Measurements from ENCODE around the gene HES4. TPM values are rescaled to one million over a fixed set of nuclear protein-coding genes. Genes with fewer than 3 reads are reported as not detected.
"Not testable (repeated sequence)": the region's sequence is repeated elsewhere in the genome, so short reads cannot be mapped to it uniquely, and the experiment has no call there.

Gene HES4
- polyA plus RNA-seq, 3 donors: 11.3 to 22.9 (median 14.2) TPM

GRCh38 chr1:991275-991674, 8.6 kb downstream of the HES4 start:
- H3K27ac ChIP-seq (ENCODE audit: low read depth, low read length): not testable (repeated sequence)
- 90 to 95% (median 93%) methylated on average over 6 of the region's 6 CpGs for WGBS, 3 donors

GRCh38 chr1:988061-988460, 11.8 kb downstream of the HES4 start:
- 83 to 92% (median 84%) methylated on average over 5 of the region's 5 CpGs for WGBS, 3 donors
- not testable (repeated sequence) for H3K27ac ChIP-seq (ENCODE audit: low read depth, low read length)

- no peak overlapping the region for H3K27ac ChIP-seq (ENCODE audit: low read depth, low read length)
- WGBS, 3 donors: 73 to 79% (median 78%) methylated on average over 13 of the region's 13 CpGs
These were observed 14.8 kb downstream of the HES4 start for GRCh38 chr1:985126-985525.

- H3K27ac ChIP-seq (ENCODE audit: low read depth, low read length): no peak overlapping the region
- 51 to 61% (median 55%) methylated on average over 12 of the region's 12 CpGs for WGBS, 3 donors
These were observed 15.5 kb downstream of the HES4 start for GRCh38 chr1:984476-984814.

GRCh38 chr1:983798-984475, 16.0 kb downstream of the HES4 start:
- WGBS, 3 donors: 15 to 20% (median 19%) methylated on average over 28 to 29 of the region's 29 CpGs
- H3K27ac ChIP-seq (ENCODE audit: low read depth, low read length): no peak overlapping the region

GRCh38 chr1:982765-983436, 17.0 kb downstream of the HES4 start:
- no peak overlapping the region for H3K27ac ChIP-seq (ENCODE audit: low read depth, low read length)
- WGBS, 3 donors: 62 to 84% (median 80%) methylated on average over 42 to 43 of the region's 43 CpGs

- no peak within 1 kb of the TSS for H3K27ac ChIP-seq (ENCODE audit: low read depth, low read length)
- WGBS, 3 donors: 43 to 68% (median 57%) methylated on average over 28 of the region's 28 CpGs
These were observed 17.8 kb downstream of the HES4 start, which contains the start of gene PERM1 for GRCh38 chr1:981955-982558. TSS of gene PERM1 (minus strand) at chr1:982093. CDS start at chr1:981029, 1,064 bp downstream.

- 68 to 78% (median 74%) methylated on average over 19 to 21 of the region's 21 CpGs for WGBS, 3 donors
- H3K27ac ChIP-seq (ENCODE audit: low read depth, low read length): no peak overlapping the region
These were observed 18.4 kb downstream of the HES4 start for GRCh38 chr1:981491-981954.

GRCh38 chr1:980602-981395, 19.1 kb downstream of the HES4 start:
- WGBS, 3 donors: 66 to 72% (median 70%) methylated on average over 35 of the region's 35 CpGs
- no peak overlapping the region for H3K27ac ChIP-seq (ENCODE audit: low read depth, low read length)

- H3K27ac ChIP-seq (ENCODE audit: low read depth, low read length): no peak overlapping the region
- WGBS, 3 donors: 70 to 83% (median 81%) methylated on average over 13 of the region's 13 CpGs
These were observed 19.7 kb downstream of the HES4 start for GRCh38 chr1:980137-980571.

GRCh38 chr1:979744-980072, 20.2 kb downstream of the HES4 start:
- 91% methylated on average over 7 to 9 of the region's 9 CpGs for WGBS, 3 donors

GRCh38 chr1:978835-979743, 20.8 kb downstream of the HES4 start:
- 84 to 87% (median 85%) methylated on average over 55 to 60 of the region's 60 CpGs for WGBS, 3 donors
- H3K27ac ChIP-seq (ENCODE audit: low read depth, low read length): no peak overlapping the region

More at GRCh38 chr1:979744-980072, 20.2 kb downstream of the HES4 start:
- no peak overlapping the region for H3K27ac ChIP-seq (ENCODE audit: low read depth, low read length)

- WGBS, 3 donors: 83 to 92% (median 83%) methylated on average over 33 to 44 of the region's 44 CpGs
These were observed 21.6 kb downstream of the HES4 start for GRCh38 chr1:978069-978834.

GRCh38 chr1:976791-977190, 23.1 kb downstream of the HES4 start:
- H3K27ac ChIP-seq (ENCODE audit: low read depth, low read length): not testable (repeated sequence)
- WGBS, 3 donors: 65 to 78% (median 68%) methylated on average over 8 to 17 of the region's 39 CpGs

More at GRCh38 chr1:978069-978834, 21.6 kb downstream of the HES4 start:
- no peak overlapping the region for H3K27ac ChIP-seq (ENCODE audit: low read depth, low read length)

- H3K27ac ChIP-seq (ENCODE audit: low read depth, low read length): no peak overlapping the region
- WGBS, 3 donors: 2 to 3% (median 3%) methylated on average over 39 to 40 of the region's 40 CpGs
These were observed 23.8 kb downstream of the HES4 start for GRCh38 chr1:975896-976683.

- WGBS, 3 donors: 55 to 73% (median 62%) methylated on average over 8 to 9 of the region's 9 CpGs
- H3K27ac ChIP-seq (ENCODE audit: low read depth, low read length): no peak overlapping the region
These were observed 24.5 kb downstream of the HES4 start for GRCh38 chr1:975365-975764.

Data from adipose tissue (tissue), 3 donors.